NCI-H2081 (cell line): ENCODE data around the gene TIMM17B.

Experiments
- DNase-seq, 2 experiments: peaks; one replicate each; lab custom pipeline; 2025; lab: John Stamatoyannopoulos, UW

The TIMM17B gene

DNA sequence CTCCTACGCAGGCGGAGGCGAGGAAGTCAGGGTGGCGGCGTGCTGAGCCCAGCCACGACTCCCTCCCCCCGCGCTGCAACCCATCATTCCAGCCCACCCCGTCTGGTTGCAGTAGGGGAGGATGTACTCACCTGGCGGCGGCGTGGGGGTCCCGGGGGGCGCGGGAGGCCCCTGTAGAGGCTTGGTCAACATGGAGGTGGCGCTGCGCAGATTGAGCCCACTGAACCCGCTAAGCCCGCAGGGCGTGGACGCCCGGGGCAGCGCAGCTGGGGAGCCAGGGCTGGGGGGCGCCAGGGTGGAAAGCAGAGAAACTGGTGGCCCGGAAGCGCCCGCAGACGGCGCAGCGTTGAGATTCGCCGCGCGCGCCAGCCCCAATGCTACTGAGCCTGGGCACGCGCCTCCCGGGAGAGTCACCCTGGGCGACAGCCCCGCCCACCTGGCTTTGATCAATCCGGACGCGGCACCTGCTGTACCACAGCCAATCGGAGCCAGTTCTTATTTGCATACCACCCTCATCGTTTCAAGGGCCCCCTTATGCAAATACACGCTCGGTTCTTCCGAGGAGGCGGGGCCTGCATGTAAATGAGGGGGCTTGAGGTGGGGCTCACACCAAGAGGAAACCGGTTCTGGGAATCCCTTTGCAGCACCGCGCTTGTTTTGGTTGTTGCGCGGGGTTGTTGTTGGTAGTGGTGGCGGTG lies 21.2 kb upstream of the TIMM17B start, which contains the start of gene PIM2:
Gene PIM2 (minus strand): TSS at position 382 of the 698 bp plus-strand sequence. CDS start 190 bp downstream, at position 192.
- peak; percentile 96 for DNase-seq

DNA sequence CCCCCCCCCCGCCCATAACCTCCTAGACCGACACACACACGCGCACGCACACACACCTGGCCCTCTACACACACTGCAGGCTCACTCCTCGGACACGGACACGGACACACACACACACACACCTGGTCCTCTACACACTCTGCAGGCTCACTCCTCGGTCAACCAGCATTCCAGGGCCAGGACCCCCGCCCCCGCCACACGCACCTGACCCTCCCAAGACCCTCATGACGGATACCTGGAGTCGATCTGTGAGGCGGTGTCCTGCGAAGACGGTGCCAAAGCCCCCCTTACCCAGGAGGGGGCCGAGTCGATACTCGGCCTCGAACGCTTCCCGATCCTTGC lies 20.7 kb upstream of the TIMM17B start:
- no peak for DNase-seq

DNA sequence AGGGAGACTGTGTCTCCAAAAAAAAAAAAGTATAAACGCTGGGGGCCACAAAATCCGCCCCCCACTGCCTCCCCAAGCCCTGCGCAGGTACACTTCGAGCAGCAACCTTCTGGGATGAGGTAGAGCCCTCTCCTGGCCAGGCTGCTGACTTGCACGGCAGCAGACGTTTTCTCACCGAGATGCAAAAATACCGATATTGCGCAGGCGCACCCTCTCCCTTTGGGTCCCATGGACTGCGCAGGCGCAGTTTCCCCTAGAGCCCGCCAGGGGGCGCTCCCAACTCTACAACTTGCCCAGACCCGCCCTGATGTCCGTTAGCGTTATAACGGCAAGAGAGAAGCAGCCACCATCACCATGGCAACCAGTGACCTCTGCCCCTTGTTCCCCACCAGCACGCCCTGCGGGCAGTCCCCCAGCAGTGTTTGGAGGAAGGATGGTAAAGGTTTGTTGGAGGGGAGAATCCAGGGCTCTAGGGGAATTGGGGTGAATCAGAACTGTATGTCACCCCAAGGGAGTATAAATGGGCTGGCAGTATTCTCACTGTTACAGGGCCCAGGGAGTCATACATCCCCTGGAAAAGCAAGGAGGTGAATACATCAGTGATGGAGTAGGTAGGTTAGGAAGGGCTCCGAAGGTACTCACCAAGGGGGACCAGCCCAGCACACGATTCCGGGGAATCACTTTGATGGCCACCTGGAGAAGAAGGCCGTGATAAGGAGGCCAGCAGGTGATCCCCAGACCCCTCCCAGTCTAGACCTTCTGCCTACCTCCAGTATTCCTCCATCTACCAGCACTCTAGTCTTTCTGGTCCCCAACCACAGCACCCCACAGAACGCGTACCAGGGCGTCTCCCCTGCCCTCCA lies 19.8 kb upstream of the TIMM17B start:
- peak; percentile 87 to 89 for DNase-seq

DNA sequence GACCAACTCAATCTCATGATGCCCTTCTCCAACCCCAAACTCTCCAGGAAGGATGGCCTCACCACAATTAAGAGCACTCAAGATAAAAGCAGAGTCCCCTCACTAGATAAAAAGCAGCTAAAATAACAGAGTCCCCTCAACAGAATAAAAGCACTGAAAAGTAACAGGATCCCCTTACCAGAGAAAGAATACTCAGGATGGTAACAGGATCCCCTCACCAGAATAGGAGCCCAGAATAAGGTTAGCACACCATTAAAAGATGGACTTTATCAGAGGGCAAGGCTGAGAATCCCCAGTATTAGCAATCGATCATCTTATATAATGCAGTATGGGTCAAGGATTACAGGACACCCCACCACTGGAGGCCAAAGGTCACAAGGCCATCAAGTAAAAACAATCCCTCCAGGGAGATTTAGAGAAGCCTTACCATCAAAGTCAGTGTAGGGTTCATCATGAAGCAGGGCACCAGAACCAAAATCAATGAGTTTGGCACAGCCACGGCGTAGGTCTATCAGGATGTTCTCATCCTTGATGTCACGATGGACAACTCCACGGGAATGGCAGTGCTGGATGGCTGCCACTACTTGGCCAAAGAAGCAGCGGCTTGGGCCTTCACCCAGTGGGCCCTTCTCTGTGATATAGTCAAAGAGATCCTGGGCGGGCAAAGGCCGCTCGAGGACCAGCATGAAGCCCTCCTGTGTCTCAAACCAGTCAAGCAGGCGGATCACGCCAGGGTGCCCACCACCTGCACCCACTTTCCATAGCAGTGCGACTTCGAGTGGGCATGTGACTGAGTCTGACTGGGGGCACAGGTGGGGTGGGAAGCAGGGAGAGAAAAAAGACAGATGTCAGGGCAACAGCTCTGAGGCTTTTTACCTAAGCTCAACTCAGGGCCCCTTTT lies 17.3 kb upstream of the TIMM17B start:
- DNase-seq, result no peak

DNA sequence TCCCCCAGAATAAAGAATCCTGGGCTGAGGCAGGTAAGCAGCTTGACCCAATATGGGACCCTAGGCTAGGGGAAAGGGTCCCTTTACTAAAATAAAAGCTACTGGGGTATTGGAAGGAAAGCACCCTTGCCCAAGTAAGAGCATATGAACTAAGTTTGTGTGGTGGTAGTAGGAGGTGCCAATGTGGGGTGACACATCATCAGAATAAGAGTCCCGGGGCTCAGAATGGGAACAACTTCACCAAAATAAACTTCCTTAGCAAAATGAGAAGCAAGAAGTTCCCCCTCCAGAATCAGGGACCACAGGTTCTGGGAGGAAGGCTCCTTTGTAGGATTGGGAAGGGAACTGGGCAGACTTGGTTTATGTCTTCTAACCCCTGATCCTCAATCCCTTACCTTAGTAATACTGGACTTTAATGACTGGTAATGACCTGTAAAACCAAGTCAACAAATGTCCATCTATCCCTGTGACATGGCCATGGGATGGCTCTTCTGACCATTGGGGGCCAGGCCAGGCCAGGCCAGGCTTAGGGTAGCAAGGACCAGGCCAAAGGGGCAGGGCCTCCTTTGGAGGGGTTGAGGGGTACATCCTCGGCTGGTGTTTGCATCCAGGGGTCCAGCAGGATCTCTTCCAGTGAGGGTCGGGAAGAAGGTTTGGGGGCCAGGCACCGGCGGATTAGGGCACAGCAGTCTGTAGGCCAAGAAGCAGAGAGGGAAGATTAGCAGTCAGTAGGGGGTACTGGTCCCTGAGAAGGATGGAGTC lies 16.2 kb upstream of the TIMM17B start:
- DNase-seq, result no peak

DNA sequence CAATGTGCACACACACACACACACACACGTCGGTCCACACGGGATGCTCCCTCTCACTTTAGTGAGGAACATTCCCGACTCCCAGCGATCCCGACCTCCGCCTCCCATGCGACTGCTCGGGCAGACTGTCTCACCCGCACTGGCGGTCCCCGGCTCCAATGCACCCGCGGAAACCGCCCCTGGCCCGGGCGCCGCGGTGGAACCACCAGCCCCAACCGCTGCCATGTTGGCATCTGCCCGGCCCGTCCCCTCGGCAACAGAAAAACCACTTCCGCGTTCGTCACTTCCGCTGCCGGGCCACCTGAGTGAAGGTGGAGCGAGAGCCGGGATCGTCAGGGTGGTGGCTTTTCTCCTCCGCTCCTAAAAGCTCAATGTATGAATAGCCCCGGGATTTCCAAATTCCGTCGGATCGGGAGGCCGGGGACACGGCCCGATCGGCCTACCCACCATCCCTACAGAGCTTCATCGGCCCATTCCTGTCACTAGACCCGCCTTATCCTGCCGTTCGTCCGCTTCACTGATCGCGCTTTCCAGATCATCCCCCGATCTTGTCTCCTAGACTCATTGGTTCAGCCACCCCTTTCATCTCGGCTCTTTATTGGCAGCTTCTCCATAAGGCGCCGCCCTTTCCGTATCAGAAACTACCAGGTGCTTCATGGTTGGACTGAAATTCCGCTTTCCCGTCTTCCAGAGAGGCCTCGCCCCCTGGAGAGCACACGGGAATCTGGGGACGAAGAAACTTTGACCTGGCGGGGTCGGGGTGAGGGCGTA lies 14.0 kb upstream of the TIMM17B start, which contains the start of gene SLC35A2:
Gene SLC35A2 (minus strand): TSS at position 235 of the 771 bp plus-strand sequence. CDS start 10 bp downstream, at position 225.
- peak; percentile 81 to 91 for DNase-seq

DNA sequence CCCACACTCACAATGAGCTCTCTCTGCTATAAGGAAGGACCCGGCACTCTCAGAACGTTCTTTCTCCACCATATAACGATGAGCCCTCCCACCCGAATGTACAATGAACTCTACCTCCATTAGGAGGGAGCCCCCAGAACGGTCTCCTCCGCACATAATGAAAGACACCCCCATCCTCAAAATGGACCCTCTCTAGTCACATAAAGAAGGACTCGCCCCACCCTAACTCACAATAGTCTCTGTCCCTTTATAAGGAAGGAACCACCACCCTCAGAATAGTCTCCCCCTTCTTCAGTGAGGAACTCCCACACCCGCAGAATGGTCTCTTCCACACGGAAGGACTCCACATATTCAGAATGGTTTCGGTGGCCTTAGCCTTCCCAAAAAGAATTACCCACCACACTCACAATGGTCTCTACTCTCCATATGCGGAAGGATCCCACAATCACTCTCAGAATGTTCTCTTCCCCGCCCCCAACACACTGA lies 13.4 kb upstream of the TIMM17B start:
- DNase-seq, result no peak

DNA sequence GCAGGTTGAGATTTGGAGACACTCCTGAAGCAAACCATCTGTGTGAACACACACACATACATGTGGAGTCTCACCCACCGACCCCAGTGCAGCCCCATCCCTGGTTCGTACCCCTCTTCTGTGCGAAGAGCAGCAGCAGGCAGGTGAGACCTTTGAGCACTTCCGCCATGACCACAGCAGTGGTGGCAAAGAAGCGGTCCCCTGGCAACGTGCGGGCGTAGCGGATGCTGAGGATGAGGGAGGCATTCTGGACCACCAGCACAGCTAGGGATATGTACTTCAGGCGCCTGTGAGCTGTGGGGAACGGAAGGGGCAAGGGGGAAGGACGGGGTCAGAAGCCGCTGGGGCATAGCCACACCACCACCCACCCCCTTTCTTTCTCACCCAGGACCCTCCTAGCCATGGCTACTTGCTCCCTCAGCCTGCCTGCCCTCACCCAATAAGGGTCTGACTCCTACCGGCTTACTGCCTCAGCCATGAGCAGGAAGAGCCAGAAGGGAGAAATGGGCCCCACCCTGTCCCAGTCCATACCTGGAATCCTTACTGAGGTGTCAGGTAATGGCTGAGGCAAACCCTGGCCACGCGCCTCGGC lies 12.2 kb upstream of the TIMM17B start:
- DNase-seq, result no peak

DNA sequence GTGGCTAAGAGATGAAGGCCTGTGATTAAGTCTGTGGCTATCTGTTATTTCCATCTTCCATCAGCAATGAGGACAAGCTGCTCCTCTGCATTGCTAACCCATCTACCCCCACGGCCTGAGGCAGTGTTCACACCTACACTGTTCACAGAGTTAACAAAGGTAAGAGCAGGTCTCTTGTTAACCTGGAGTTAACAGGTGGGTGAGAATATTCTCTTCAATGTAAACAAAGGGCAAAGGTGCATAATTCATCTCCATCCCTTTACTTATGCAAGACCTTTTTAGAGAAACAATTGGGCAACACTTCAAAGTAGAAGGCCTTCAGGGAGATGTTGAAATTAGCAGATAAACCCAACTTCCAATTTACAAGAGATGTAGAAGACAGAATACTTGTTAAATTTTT lies 11.0 kb upstream of the TIMM17B start:
- no peak for DNase-seq

DNA sequence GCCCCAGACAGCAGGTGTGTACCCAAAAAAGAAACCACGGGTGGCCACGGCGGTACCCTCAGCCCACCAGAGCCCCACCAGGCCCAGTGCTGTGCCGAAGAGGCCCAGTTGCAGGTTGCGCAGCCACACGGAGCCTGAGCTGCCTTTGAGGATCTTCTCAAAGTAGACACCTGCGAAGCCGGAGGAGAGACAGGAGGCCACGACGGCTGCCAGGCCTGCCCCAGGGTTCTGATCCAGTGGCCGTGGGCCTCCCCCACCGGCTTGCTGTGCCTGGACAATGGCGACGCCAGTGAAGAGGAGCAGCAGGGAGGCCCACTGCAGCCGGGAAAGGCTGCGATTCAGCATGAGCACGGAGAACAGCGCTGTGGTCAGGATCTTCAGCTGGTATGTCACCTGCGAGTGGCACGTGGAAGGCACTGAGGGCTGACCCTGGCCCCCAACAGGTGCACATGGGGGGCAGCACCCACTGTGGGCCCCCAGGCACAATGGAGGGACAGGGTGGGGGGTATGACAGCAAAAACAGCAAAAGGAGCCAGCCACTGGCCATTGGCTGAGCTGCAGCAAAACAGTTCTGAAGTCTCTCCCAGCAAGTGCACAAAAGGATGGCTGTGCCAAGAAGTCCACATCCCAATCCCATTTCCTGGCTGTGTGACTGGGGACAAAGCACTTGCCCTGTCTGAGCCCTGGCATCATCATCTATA lies 7.7 kb upstream of the TIMM17B start:
- no peak for DNase-seq

DNA sequence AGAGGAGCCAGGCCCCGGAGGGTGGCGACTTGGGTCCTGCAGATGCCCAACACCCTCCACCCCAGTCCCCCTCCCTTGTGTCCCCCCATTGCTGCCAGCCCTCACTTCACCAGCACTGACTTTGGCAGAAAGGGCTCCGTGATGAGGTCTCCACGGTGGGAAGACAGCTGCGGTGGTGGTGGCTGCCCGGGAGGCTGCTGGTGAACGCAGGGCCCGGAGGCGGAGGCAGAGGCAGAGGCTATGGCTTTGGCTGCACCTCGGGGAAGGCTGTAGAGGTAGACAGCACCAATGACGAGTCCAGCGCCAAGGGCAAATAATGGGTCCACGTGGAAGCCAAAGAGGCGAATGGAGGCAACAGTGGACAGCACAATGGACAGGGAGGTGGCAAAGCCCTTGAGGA lies 7.1 kb upstream of the TIMM17B start:
- DNase-seq, result no peak

DNA sequence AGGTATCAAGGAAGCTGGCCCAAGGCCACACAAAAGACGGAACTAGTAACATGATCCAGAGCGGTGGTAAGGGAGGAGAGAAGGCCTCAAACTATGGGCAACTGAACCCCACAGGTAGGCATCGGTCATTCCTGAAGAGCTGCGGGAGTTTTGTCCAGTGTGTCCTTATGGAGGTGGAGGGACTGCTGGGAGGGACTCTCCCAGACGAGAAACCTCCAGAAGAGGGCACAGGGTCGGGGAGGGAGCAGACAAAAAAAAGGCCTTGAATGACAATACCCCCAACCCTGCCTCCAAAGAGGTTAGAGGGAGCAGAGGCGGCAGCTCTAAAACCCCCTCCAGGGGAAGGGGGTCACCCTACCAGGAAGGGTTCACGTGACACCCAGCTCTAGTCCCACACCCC lies 6.6 kb upstream of the TIMM17B start:
- no peak for DNase-seq

DNA sequence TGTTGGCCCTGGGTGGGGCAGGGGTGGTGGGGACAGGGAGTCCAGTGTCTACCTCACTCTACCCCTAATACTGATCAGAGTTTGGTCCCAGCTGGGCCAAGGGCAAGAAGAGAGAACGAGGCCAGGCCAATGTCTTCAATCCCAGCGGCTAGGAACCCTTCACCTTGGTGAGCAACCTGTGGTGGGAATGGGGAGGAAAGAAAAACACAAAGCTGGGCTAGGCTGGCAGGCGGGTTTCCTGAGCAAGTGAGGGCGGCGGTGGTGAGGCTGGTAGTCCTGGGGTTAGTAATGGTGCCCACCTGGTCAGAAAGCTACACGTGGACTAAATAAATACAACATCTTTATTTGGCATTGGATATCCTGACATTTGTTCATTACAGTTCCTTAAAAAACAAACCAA lies 5.7 kb upstream of the TIMM17B start:
- DNase-seq, result no peak

DNA sequence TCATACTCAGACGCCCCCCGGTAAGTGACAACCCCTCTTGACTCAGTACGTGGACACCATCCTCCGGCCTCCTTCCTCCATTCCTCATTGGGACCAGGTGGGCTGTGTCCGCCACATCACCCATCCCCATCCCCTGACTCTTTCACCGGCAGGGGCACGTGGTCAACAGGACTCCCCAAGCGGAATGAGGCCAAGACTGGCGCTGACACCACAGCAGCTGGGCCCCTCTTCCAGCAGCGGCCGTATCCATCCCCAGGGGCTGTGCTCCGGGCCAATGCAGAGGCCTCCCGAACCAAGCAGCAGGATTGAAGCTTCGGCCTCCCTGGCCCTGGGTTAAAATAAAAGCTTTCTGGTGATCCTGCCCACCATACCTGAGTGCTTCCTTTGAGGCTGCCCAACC lies 5.2 kb upstream of the TIMM17B start:
- DNase-seq, result no peak

DNA sequence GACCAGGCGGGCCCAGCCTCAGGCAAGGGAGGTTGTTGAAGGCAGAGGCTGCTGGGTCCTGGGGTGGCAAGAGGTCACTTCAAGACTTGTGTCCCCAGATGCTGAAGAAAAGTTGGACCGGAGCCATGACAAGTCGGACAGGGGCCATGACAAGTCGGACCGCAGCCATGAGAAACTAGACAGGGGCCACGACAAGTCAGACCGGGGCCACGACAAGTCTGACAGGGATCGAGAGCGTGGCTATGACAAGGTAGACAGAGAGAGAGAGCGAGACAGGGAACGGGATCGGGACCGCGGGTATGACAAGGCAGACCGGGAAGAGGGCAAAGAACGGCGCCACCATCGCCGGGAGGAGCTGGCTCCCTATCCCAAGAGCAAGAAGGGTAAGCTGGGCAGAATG lies 4.6 kb upstream of the TIMM17B start:
- no peak for DNase-seq

DNA sequence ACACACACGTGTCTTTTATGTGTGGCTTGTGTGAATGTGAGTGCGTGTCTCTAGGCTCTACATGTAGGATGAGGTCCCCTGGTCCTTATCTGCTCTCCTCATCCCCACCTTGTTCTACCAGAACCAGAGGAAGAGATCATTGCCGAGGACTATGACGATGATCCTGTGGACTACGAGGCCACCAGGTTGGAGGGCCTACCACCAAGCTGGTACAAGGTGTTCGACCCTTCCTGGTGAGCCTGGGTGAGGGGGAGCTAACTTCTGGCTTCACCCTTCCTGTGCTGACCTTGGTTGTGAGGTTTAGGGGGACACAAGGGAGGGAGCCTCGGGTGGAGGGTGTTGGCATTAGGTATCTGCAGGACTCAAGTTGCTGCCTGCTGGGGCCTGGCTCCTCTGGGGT lies 3.5 kb upstream of the TIMM17B start:
- DNase-seq, result no peak

DNA sequence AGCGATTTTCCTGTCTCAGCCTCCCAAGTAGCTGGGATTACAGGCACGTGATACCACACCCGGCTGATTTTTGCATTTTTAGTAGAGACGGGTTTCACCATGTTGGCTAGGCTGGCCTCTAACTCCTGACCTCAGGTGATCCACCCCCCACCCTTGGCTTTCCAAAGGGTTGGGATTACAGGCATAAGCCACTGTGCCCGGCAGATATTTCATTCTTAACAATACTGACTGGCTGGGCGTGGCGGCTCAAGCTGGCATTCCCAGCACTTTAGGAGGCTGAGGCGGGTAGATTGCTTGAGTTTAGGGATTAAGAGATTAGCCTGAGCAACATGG lies 1.5 kb upstream of the TIMM17B start:
- DNase-seq, result no peak

DNA sequence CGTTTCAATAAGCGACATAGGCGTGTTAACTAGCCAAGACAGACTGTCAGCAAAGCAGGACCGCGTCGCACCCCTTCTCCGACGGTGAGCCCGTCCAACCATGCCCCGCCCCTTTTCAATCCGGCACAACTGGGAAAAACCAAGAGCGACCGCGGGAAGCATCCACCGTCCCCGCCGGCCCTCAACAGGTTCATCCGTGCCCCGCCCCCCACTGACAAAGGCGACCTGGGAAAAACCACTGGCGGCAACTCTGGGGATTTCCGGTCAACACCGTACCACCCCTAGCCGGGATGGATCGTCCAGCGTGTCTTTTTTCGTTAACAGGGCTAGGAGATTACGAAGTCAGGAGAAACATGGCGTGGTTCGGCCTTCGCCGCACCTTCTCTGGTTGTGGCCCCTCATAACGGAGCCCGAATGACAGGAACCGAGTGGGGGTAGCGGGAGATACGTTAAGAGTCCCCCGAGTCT lies 377 bp downstream of the TIMM17B start:
- DNase-seq, result peak; percentile 79 to 84

DNA sequence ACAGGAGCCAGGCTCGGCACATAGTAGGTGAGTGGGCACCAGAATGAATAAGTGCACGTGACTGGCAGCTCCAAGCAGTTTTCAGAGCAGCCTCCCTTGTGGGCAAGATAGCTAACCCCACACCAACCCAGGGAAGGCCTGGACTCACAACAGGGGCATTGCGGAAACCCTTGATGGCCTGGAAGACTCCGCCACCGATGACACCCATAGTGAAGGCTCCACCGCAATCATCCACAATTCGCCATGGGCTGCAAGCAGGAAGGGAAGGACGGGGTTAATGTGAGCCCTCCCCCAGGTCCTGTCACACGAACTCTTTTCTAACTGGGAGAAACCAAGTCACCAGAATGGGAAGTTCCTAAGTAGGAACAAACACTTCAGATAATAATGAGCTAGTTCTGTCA lies 957 bp downstream of the TIMM17B start:
- peak in 1 of 2 experiments; percentile 39 for DNase-seq

DNA sequence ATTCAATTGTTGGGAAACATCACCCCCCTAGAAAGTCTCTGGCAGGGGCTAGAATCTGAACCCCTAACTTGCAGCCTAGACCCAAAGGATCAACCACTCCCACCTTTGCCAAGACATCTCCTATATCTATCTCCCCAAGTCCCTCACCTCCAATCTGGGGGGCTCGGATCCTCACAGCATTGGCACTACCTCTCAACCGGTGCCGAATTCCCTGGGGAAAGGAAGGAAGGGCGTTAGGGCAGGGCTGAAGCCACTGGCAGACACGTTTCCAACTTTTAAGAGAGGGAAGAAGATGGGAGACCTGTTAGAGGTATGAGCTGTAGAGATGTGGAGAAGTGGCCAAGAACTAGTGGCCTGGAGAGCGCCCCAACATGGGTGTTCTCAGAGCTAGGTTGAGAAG lies 2.7 kb downstream of the TIMM17B start:
- no peak for DNase-seq
